Central memory CD8-positive, alpha-beta T cell (primary cell): ENCODE measurements around the gene CANT1.

Experiments used
- ATAC-seq: fragments of 150-1000 bp; cut with Tn5 transposase; replicated peaks from 2 replicates; pipeline ENCODE4 v1.10.0; 2022; ENCODE audit warnings: mild to moderate bottlenecking, moderate FRiP score, moderate number of reproducible peaks; ENCODE audit not compliant: poor library complexity, severe bottlenecking; ENCODE audit errors: extremely low read depth
- DNase-seq, 2 donors: peaks; one replicate each; pipeline ENCODE4 v3.0.0; 2021; ENCODE audit warnings: low spot score in 2 of 2
- H3K27ac Mint-ChIP-seq: one replicate; pipeline ENCODE4 v1.8.0; 2022; ENCODE audit warnings: low read depth, mild to moderate bottlenecking, moderate library complexity, mixed read lengths
- H3K27me3 Mint-ChIP-seq: one replicate; pipeline ENCODE4 v1.8.0; 2022; ENCODE audit warnings: mixed read lengths
- H3K36me3 Mint-ChIP-seq: one replicate; pipeline ENCODE4 v1.8.0; 2022; ENCODE audit warnings: mild to moderate bottlenecking, moderate library complexity, mixed read lengths; ENCODE audit not compliant: insufficient read depth
- H3K4me1 Mint-ChIP-seq: one replicate; pipeline ENCODE4 v1.8.0; 2022; ENCODE audit warnings: mixed read lengths
- H3K4me3 Mint-ChIP-seq: one replicate; pipeline ENCODE4 v1.8.0; 2022; ENCODE audit warnings: mild to moderate bottlenecking, moderate library complexity, mixed read lengths
- H3K9me3 Mint-ChIP-seq: one replicate; pipeline ENCODE4 v1.8.0; 2022; ENCODE audit warnings: mixed read lengths

Gene CANT1

GRCh38 chr17:78998311-78999055 is 11.1 kb downstream of the CANT1 start:
- H3K36me3 Mint-ChIP-seq, result peaks cover 34% of the 10 kb centered on the region

GRCh38 chr17:78997881-78998280 is 11.7 kb downstream of the CANT1 start:
- Mint-ChIP-seq H3K27me3 (no peaks in the 10 kb centered on the region), H3K27ac (no peak overlapping the region), H3K4me1 (peaks cover 39% of the 10 kb centered on the region), H3K36me3 (peaks cover 36% of the 10 kb centered on the region), H3K4me3 (no peak overlapping the region), H3K9me3 (no peaks in the 10 kb centered on the region)
- ATAC-seq (no peak), DNase-seq (no peak)

More at GRCh38 chr17:78998311-78999055, 11.1 kb downstream of the CANT1 start:
- no peaks in the 10 kb centered on the region for H3K27me3 Mint-ChIP-seq
- H3K4me1 Mint-ChIP-seq, result peaks cover 36% of the 10 kb centered on the region
- no peak overlapping the region for H3K4me3 Mint-ChIP-seq
- H3K27ac Mint-ChIP-seq, result no peak overlapping the region
- no peaks in the 10 kb centered on the region for H3K9me3 Mint-ChIP-seq
- ATAC-seq, result no peak
- DNase-seq, result no peak

- H3K9me3 Mint-ChIP-seq, result no peaks in the 10 kb centered on the region
- no peak overlapping the region for H3K27ac Mint-ChIP-seq
- peaks cover 35% of the 10 kb centered on the region for H3K36me3 Mint-ChIP-seq
- ATAC-seq (no peak), DNase-seq (no peak)
- no peak overlapping the region for H3K4me3 Mint-ChIP-seq
- H3K27me3 Mint-ChIP-seq, result no peaks in the 10 kb centered on the region
- peaks cover 36% of the 10 kb centered on the region for H3K4me1 Mint-ChIP-seq
These were observed 12.3 kb downstream of the CANT1 start for GRCh38 chr17:78997231-78997741.

GRCh38 chr17:78996781-78997201 is 12.8 kb downstream of the CANT1 start:
- Mint-ChIP-seq H3K4me3 (no peak overlapping the region), H3K4me1 (peaks cover 31% of the 10 kb centered on the region), H3K36me3 (peaks cover 34% of the 10 kb centered on the region), H3K27ac (no peak overlapping the region), H3K27me3 (no peaks in the 10 kb centered on the region), H3K9me3 (no peaks in the 10 kb centered on the region)
- ATAC-seq (no peak), DNase-seq (no peak)

GRCh38 chr17:78995761-78996451 is 13.7 kb downstream of the CANT1 start:
- H3K27me3 Mint-ChIP-seq, result no peaks in the 10 kb centered on the region
- H3K9me3 Mint-ChIP-seq, result no peaks in the 10 kb centered on the region
- H3K4me3 Mint-ChIP-seq, result no peak overlapping the region
- no peak for ATAC-seq
- H3K36me3 Mint-ChIP-seq, result peaks cover 37% of the 10 kb centered on the region
- peak overlapping the region; percentile 59 for H3K27ac Mint-ChIP-seq
- H3K4me1 Mint-ChIP-seq, result peaks cover 22% of the 10 kb centered on the region
- DNase-seq, result no peak

- peak overlapping the region; percentile 59 for H3K27ac Mint-ChIP-seq
- H3K4me1 Mint-ChIP-seq, result peaks cover 15% of the 10 kb centered on the region
- H3K27me3 Mint-ChIP-seq, result no peaks in the 10 kb centered on the region
- no peak overlapping the region for H3K4me3 Mint-ChIP-seq
- DNase-seq (no peak), ATAC-seq (no peak)
- no peaks in the 10 kb centered on the region for H3K9me3 Mint-ChIP-seq
- H3K36me3 Mint-ChIP-seq, result peaks cover 33% of the 10 kb centered on the region
These were observed 14.4 kb downstream of the CANT1 start for GRCh38 chr17:78995022-78995760.

DNA sequence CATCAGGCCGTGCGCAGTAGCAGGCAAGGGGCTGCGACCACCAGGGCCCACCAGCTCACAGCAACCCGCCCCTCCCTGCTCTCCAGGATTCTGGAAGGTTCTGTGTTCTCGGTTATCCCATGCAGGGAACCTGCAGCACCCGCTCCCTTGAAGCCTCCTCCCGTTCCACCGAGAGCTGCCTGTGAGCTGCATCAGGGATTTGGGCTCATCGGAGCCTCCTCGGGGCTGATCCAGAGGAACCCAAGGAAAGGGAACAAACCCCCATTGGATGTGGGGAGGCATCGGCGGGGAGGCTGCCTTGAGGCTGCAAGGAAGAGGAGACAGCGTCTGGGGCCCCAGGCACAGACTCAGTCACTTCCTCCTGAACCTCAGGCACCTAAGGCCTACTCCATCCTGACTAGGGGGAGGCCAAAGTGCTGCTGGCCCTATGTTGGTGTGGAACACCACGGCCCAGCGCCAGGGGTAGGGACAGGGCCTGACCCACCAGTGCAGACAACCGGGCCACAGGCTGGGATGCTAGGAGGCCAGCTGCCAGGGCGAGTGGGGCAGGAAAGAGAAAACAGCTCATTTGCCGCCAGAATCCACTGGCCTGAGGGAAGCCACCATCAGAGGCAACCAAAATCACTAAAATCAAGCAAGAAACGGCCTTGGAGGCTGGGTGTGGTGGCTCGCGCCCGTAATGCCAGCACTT is 15.4 kb downstream of the CANT1 start:
- no peak for ATAC-seq
- Mint-ChIP-seq H3K4me3 (no peak overlapping the region), H3K36me3 (peaks cover 33% of the 10 kb centered on the region), H3K9me3 (no peaks in the 10 kb centered on the region), H3K4me1 (peaks cover 12% of the 10 kb centered on the region), H3K27ac (no peak overlapping the region), H3K27me3 (no peaks in the 10 kb centered on the region)
- no peak for DNase-seq

DNA sequence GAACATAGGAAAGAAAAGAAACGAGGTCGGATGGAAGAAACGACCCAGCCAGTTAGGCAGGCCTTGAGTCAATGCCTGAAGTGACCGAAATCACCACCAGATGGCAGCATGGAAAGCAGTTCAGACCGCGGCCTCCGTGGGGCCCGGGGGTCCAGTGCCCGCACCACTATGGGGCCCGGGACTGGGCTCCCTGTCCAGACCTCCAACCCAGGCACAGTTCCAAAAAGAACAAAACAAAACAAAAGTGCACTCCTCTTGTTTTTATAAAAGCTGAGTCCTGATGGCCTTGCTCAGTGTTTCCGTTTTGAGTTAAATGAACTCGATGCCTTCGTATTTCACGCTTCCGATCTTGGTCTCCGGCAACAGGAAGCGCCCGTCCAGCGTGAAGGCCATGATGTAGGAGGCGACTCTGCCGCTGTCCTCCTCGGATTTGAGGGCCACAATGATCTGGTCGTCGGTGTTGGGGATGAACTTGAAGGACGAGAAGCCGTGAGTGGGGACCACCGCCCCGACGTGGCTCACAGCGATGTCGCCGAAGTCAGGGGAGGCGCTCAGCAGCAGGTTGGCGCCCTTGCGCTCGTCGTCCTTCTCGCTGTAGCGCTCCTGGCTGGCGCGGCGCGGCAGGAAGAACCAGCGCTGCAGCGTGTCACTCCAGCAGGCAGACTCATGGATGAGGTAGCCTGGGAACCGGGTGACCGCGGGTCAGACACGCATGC is 16.2 kb downstream of the CANT1 start:
- DNase-seq, result no peak
- no peak for ATAC-seq
- peaks cover 31% of the 10 kb centered on the region for H3K36me3 Mint-ChIP-seq
- no peaks in the 10 kb centered on the region for H3K27me3 Mint-ChIP-seq
- no peaks in the 10 kb centered on the region for H3K9me3 Mint-ChIP-seq
- no peak overlapping the region for H3K4me3 Mint-ChIP-seq
- no peak overlapping the region for H3K27ac Mint-ChIP-seq
- peaks cover 12% of the 10 kb centered on the region for H3K4me1 Mint-ChIP-seq

- no peak for ATAC-seq
- Mint-ChIP-seq H3K9me3 (no peaks in the 10 kb centered on the region), H3K27me3 (no peaks in the 10 kb centered on the region), H3K27ac (no peak overlapping the region), H3K4me1 (peaks cover 12% of the 10 kb centered on the region), H3K36me3 (peaks cover 31% of the 10 kb centered on the region), H3K4me3 (no peak overlapping the region)
- no peak for DNase-seq
These were observed 16.9 kb downstream of the CANT1 start for GRCh38 chr17:78992542-78993212.

DNA sequence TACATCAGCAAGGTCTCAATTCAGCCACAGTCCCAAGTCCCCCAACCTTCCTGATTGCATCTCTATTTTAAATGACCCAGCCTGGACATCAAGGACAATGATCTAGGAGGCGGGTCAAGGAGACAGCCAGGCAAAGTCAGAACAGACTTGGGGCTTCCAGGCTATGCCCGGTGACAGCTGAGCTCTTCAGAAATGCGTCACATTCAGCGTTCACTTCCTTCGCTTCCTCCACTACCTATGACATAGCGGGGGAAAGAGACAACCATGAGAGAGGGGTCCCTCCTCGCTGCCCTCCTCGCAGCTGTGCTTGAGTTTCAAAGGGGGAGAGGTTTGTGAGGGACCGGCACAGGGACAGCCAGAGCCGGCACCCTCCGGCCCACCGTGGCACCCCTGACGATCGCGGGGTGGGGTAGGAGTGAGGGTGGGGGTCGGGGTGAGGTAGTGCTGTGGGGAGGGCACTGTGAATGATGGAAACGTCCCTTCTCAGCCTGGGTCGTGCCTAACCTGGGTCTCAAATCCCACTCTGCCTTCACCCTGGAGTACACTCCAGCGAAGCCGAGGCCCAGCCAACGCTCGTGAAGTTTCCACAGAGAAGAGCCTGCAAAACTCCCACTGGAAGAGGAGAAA is 17.5 kb downstream of the CANT1 start:
- Mint-ChIP-seq H3K36me3 (peaks cover 27% of the 10 kb centered on the region), H3K27ac (no peak overlapping the region), H3K27me3 (no peaks in the 10 kb centered on the region), H3K4me3 (no peak overlapping the region), H3K9me3 (no peaks in the 10 kb centered on the region), H3K4me1 (peaks cover 11% of the 10 kb centered on the region)
- DNase-seq (no peak), ATAC-seq (no peak)
